PC-3 (cell line): ENCODE data around the gene PEX1. TPM values are rescaled to one million over a fixed set of nuclear protein-coding genes. Genes with fewer than 3 reads are reported as not detected.

Source experiments
- ATAC-seq: fragments of 200-7000 bp; cut with Tn5 transposase; 2 replicates; pipeline ENCODE4 v1.9.1; 2020; ENCODE audit warnings: mild to moderate bottlenecking, moderate library complexity
- BruUV-seq: library from RNA; stranded (reverse); fragments of 400-500 nt; replicated peaks from 2 replicates; lab custom pipeline; 2021; lab: Mats Ljungman, UMichigan
- CTCF ChIA-PET: fragments of 300-600 bp; sonication (Branson Sonifier 250); formaldehyde crosslinking; loops from one replicate; lab custom pipeline; 2022; ENCODE audit warnings: antibody characterized with exemption; lab: Charles Lee
- POLR2A ChIA-PET: fragments of 300-600 bp; sonication (Branson Sonifier 250); formaldehyde crosslinking; loops from one replicate; lab custom pipeline; 2022; ENCODE audit warnings: antibody characterized with exemption; ENCODE audit not compliant: unreplicated experiment; lab: Charles Lee
- DNase-seq: peaks from one replicate; pipeline ENCODE4 v3.0.0-alpha.2; 2015
- H2AFZ ChIP-seq: fragments of 300-600 bp; sonication (generic); 2 replicates; pipeline ENCODE4 v1.6.0; 2016; ENCODE audit warnings: antibody characterized with exemption, low read length
- H3F3A ChIP-seq: fragments of 300-600 bp; sonication (generic); one replicate; pipeline ENCODE4 v1.6.0; 2017; ENCODE audit warnings: antibody characterized with exemption, low read length, control low read depth, mild to moderate bottlenecking; ENCODE audit not compliant: unreplicated experiment
- H3K27ac ChIP-seq: fragments of 300-600 bp; sonication (generic); 2 replicates; pipeline ENCODE4 v1.5.1; 2016; ENCODE audit warnings: mild to moderate bottlenecking, low read length
- H3K27me3 ChIP-seq: fragments of 300-600 bp; sonication (generic); 2 replicates; pipeline ENCODE4 v1.6.1; 2016; ENCODE audit warnings: low read length, mixed read lengths
- H3K36me3 ChIP-seq: fragments of 300-600 bp; sonication (generic); 2 replicates; pipeline ENCODE4 v1.6.1; 2016; ENCODE audit warnings: low read depth, mixed run types, low read length, mixed read lengths
- H3K4me1 ChIP-seq: fragments of 300-600 bp; sonication (generic); 2 replicates; pipeline ENCODE4 v1.5.1; 2016; ENCODE audit warnings: low read length; ENCODE audit not compliant: insufficient read depth
- H3K4me2 ChIP-seq: fragments of 300-600 bp; sonication (generic); 2 replicates; pipeline ENCODE4 v1.6.0; 2016; ENCODE audit warnings: low read length
- H3K4me3 ChIP-seq: fragments of 300-600 bp; sonication (generic); 2 replicates; pipeline ENCODE4 v1.5.1; 2016; ENCODE audit warnings: mild to moderate bottlenecking, low read length, mixed read lengths
- H3K79me2 ChIP-seq: fragments of 300-600 bp; sonication (generic); 2 replicates; pipeline ENCODE4 v1.6.1; 2017; ENCODE audit warnings: low read length, mixed read lengths
- H3K9ac ChIP-seq: fragments of 300-600 bp; sonication (generic); 2 replicates; pipeline ENCODE4 v1.6.0; 2016; ENCODE audit warnings: mild to moderate bottlenecking, low read length
- H3K9me2 ChIP-seq: fragments of 300-600 bp; sonication (generic); replicated peaks from 2 replicates; pipeline ENCODE4 v1.6.1; 2016; ENCODE audit warnings: mixed run types, low read length, mixed read lengths
- H3K9me3 ChIP-seq: fragments of 300-600 bp; sonication (generic); 2 replicates; pipeline ENCODE4 v1.6.1; 2016; ENCODE audit warnings: low read length, mixed read lengths
- H4K20me1 ChIP-seq: fragments of 300-600 bp; sonication (generic); 2 replicates; pipeline ENCODE4 v1.6.1; 2016; ENCODE audit warnings: low read length, mixed read lengths
- CTCF ChIP-seq: fragments of 300-600 bp; sonication (generic); conservative IDR thresholded peaks from 2 replicates; pipeline ENCODE4 v1.5.1; 2017; ENCODE audit warnings: antibody characterized with exemption, low read depth, mild to moderate bottlenecking, low read length
- EZH2 ChIP-seq: fragments of 300-600 bp; sonication (generic); IDR thresholded peaks from one replicate; pipeline ENCODE4 v1.6.1; 2017; ENCODE audit warnings: antibody characterized with exemption, mild to moderate bottlenecking, low read length; ENCODE audit not compliant: unreplicated experiment
- EZH2phosphoT487 ChIP-seq: fragments of 300-600 bp; sonication (generic); IDR thresholded peaks from 2 replicates; pipeline ENCODE4 v1.6.1; 2018; ENCODE audit warnings: mild to moderate bottlenecking, antibody characterized with exemption, low read length, borderline replicate concordance
- intact Hi-C: fragments of 100-400 bp; cut with micrococcal nuclease; formaldehyde crosslinking; loops from 2 replicates; pipeline ENCODE4 v1.9.0; 2023
- total RNA-seq: library from RNA; depleted of rRNA; stranded (reverse); fragments of >200 nt; gene quantifications from 2 replicates; pipeline ENCODE4 v1.2.3, GENCODE V29; 2014

The PEX1 gene
- total RNA-seq, 1 experiment from 2014 or later = 8.5 TPM

DNA sequence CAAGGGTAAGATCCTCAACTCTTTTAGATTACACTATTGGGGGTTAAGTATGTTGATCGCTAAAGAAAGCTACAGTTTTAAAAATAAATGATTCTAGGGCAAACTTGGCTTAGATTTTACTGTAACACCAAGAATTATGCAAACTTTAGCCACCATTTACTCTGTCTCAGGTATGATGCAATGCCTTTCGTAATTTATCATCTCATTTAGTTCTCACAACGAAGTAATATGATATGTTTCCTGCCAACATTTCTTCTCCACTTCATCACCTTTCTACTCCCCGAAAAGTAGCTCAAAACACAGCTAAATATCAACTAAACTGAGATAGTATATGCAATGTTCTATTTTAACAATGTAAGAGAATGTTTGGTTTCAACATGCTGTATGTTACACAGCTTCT is 40.8 kb upstream of the PEX1 start:
- H3K79me2 ChIP-seq = no peaks in the 10 kb centered on the region
- H3K4me2 ChIP-seq = no peak overlapping the region
- no TSS peak for BruUV-seq
- H3K9me2 ChIP-seq = no peaks in the 10 kb centered on the region
- no peak overlapping the region for H2AFZ ChIP-seq
- no peak overlapping the region for H3K9ac ChIP-seq
- DNase-seq = no peak
- H3K27me3 ChIP-seq = no peaks in the 10 kb centered on the region
- TF ChIP-seq EZH2 (no peak), EZH2phosphoT487 (no peak), CTCF (no peak)
- CTCF ChIA-PET = interaction anchor here (0.7 kb wide), 1 partner anchor 277 kb away, joined by 5 read pairs; no protein-coding TSS in a partner anchor
- no peaks in the 10 kb centered on the region for H3K9me3 ChIP-seq
- H3F3A ChIP-seq = no peaks in the 10 kb centered on the region
- intact Hi-C loops = no loop called here
- POLR2A ChIA-PET = no interaction called here
- ATAC-seq = no peak
- no peak overlapping the region for H3K4me3 ChIP-seq
- H4K20me1 ChIP-seq = 0 out of 2 replicates have a peak, but pooled peaks cover 4% of the 10 kb centered on the region
- H3K27ac ChIP-seq = no peak overlapping the region
- peaks cover 53% of the 10 kb centered on the region for H3K36me3 ChIP-seq
- H3K4me1 ChIP-seq = no peaks in the 10 kb centered on the region

GRCh38 chr7:92567460-92567859 is 39.1 kb upstream of the PEX1 start:
- ChIA-PET POLR2A (interaction anchor here (0.7 kb wide), 1 partner anchor 146 kb away, joined by 8 read pairs; no protein-coding TSS in a partner anchor), CTCF (interaction anchor here (0.6 to 1.0 kb wide), 2 partner anchors 34 to 39 kb away, joined by 3 read pairs; partner anchors contain the start of gene RBM48)
- 0 out of 2 replicates have a peak, but pooled peaks cover 4% of the 10 kb centered on the region for H4K20me1 ChIP-seq
- intact Hi-C loops = no loop called here
- no peak overlapping the region for H2AFZ ChIP-seq
- no peaks in the 10 kb centered on the region for H3K27me3 ChIP-seq
- no peak overlapping the region for H3K4me2 ChIP-seq
- DNase-seq (peak; percentile 35), ATAC-seq (peak; percentile 88)
- no peak overlapping the region for H3K9ac ChIP-seq
- no peak for TF ChIP-seq EZH2phosphoT487
- TF ChIP-seq CTCF = no peak
- TF ChIP-seq EZH2 = no peak
- H3F3A ChIP-seq = no peaks in the 10 kb centered on the region
- no peaks in the 10 kb centered on the region for H3K9me3 ChIP-seq
- peak overlapping the region; percentile 54 for H3K27ac ChIP-seq
- H3K4me1 ChIP-seq = no peaks in the 10 kb centered on the region
- H3K79me2 ChIP-seq = no peaks in the 10 kb centered on the region
- H3K9me2 ChIP-seq = no peaks in the 10 kb centered on the region
- no TSS peak for BruUV-seq
- peaks cover 62% of the 10 kb centered on the region for H3K36me3 ChIP-seq
- no peak overlapping the region for H3K4me3 ChIP-seq

DNA sequence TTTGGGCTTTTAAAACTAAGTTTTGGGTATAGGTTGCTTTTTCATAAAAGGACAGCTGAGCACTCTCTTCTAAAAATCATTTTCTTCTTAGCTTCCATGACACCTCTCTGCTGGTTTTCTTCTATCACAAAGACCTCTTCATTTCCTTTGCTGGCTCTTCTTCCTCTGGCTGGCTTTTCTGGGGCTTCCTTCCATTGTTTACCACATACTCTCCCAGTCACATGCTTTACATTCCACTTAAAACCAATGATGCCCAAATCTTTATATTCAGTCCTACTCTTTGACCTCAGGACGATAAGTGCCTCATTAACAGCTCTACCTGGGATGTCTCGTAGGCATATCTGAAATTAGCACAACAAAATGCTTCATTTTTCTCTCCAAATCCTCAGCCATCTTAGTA is 35.0 kb upstream of the PEX1 start:
- Histone ChIP-seq H2AFZ (no peak overlapping the region), H3K36me3 (peaks cover 38% of the 10 kb centered on the region), H3K9me3 (no peaks in the 10 kb centered on the region), H3K27me3 (no peaks in the 10 kb centered on the region), H3K4me1 (no peaks in the 10 kb centered on the region), H3K4me2 (no peak overlapping the region), H3K9ac (no peak overlapping the region), H3K27ac (no peak overlapping the region), H4K20me1 (no peaks in the 10 kb centered on the region), H3K4me3 (no peak overlapping the region), H3F3A (no peaks in the 10 kb centered on the region), H3K9me2 (no peaks in the 10 kb centered on the region), H3K79me2 (no peaks in the 10 kb centered on the region)
- intact Hi-C loops = no loop called here
- TF ChIP-seq EZH2 (no peak), CTCF (no peak), EZH2phosphoT487 (no peak)
- no TSS peak for BruUV-seq
- ChIA-PET POLR2A (no interaction called here), CTCF (no interaction called here)
- DNase-seq (no peak), ATAC-seq (no peak)
